Measurements from ENCODE around the gene TNPO2. TPM values are rescaled to one million over a fixed set of nuclear protein-coding genes. Genes with fewer than 3 reads are reported as not detected.

TNPO2 gene
- total RNA-seq, 4 donors from 2014 or later, result 42.8 to 71.9 (median 62.8) TPM

GRCh38 chr19:12689581-12690216 lies 34.0 kb downstream of the TNPO2 start:
- no peak overlapping the region for H3K27ac ChIP-seq (replicated peaks in 1 of 4)
- H3K27me3 ChIP-seq, result no peaks in the 10 kb centered on the region
- peaks cover 0 to 19% (median 3%) of the 10 kb centered on the region in 4 donors for H3K36me3 ChIP-seq
- no peak for TF ChIP-seq POLR2A (IDR thresholded peaks at IDR 0.05; ENCODE audit: low read depth)
- no peak for TF ChIP-seq EP300 (IDR thresholded peaks at IDR 0.05)
- TF ChIP-seq POLR2AphosphoS5 (IDR thresholded peaks at IDR 0.05), result no peak
- TF ChIP-seq CTCF (IDR thresholded peaks at IDR 0.05), result no peak
- H3K4me1 ChIP-seq, result peaks cover 0 to under 1% (median under 1%) of the 10 kb centered on the region in 4 donors
- H3K4me3 ChIP-seq, result no peak overlapping the region
- intact Hi-C loops (cut with DNase I), result loop anchor here (10.0 kb wide), 1 partner anchor 155 kb away; no protein-coding TSS in a partner anchor
- no peaks in the 10 kb centered on the region for H3K9me3 ChIP-seq
- DNase-seq (ENCODE audit: extremely low spot score), result no peak
- 72% methylated on average over 10 of the region's 26 CpGs for WGBS

GRCh38 chr19:12689012-12689411 lies 34.7 kb downstream of the TNPO2 start:
- H3K4me3 ChIP-seq, result no peak overlapping the region
- H3K27me3 ChIP-seq, result no peaks in the 10 kb centered on the region
- H3K36me3 ChIP-seq, result peaks cover 0 to 19% (median 3%) of the 10 kb centered on the region in 4 donors
- TF ChIP-seq CTCF (IDR thresholded peaks at IDR 0.05), result no peak
- TF ChIP-seq POLR2AphosphoS5 (IDR thresholded peaks at IDR 0.05), result no peak
- TF ChIP-seq POLR2A (IDR thresholded peaks at IDR 0.05; ENCODE audit: low read depth), result no peak
- no peak for TF ChIP-seq EP300 (IDR thresholded peaks at IDR 0.05)
- H3K9me3 ChIP-seq, result no peaks in the 10 kb centered on the region
- H3K4me1 ChIP-seq, result no peaks in the 10 kb centered on the region
- no peak for DNase-seq (ENCODE audit: extremely low spot score)
- intact Hi-C loops (cut with DNase I), result loop anchor here (10.0 kb wide), 1 partner anchor 156 kb away; no protein-coding TSS in a partner anchor
- WGBS, result 96% methylated on average over 12 of the region's 12 CpGs
- H3K27ac ChIP-seq (replicated peaks in 1 of 4), result no peak overlapping the region

- TF ChIP-seq POLR2A (IDR thresholded peaks at IDR 0.05; ENCODE audit: low read depth) (no peak), POLR2AphosphoS5 (IDR thresholded peaks at IDR 0.05) (no peak), CTCF (IDR thresholded peaks at IDR 0.05) (no peak), EP300 (IDR thresholded peaks at IDR 0.05) (no peak)
- Histone ChIP-seq H3K27me3 (no peaks in the 10 kb centered on the region), H3K27ac (replicated peaks in 1 of 4) (no peak within 1 kb of the TSS), H3K4me1 (no peaks in the 10 kb centered on the region), H3K4me3 (no peak within 1 kb of the TSS), H3K36me3 (peaks cover 0 to 16% (median 3%) of the 10 kb centered on the region in 4 donors), H3K9me3 (no peaks in the 10 kb centered on the region)
- intact Hi-C loops (cut with DNase I), result loop anchor here (10.0 kb wide), 1 partner anchor 157 kb away; no protein-coding TSS in a partner anchor
- no peak for DNase-seq (ENCODE audit: extremely low spot score)
- 94% methylated on average over 6 of the region's 9 CpGs for WGBS
These were observed 36.1 kb downstream of the TNPO2 start, which contains the start of gene GNG14 for GRCh38 chr19:12687496-12688196. TSS of gene GNG14 (plus strand) at chr19:12687998. CDS start at chr19:12688049, 51 bp downstream.

- no peak for TF ChIP-seq CTCF (IDR thresholded peaks at IDR 0.05)
- TF ChIP-seq POLR2AphosphoS5 (IDR thresholded peaks at IDR 0.05), result no peak
- TF ChIP-seq POLR2A (IDR thresholded peaks at IDR 0.05; ENCODE audit: low read depth), result no peak
- no peak for TF ChIP-seq EP300 (IDR thresholded peaks at IDR 0.05)
- Histone ChIP-seq H3K9me3 (no peaks in the 10 kb centered on the region), H3K4me1 (peaks cover 4 to 9% (median 7%) of the 10 kb centered on the region in 4 donors), H3K36me3 (peaks cover 0 to 16% (median 3%) of the 10 kb centered on the region in 4 donors), H3K4me3 (no peak overlapping the region), H3K27ac (replicated peaks in 1 of 4) (no peak overlapping the region), H3K27me3 (no peaks in the 10 kb centered on the region)
- DNase-seq (ENCODE audit: extremely low spot score), result no peak
- intact Hi-C loops (cut with DNase I), result loop anchor here (10.0 kb wide), 1 partner anchor 159 kb away; no protein-coding TSS in a partner anchor
- 89% methylated on average over 3 of the region's 3 CpGs for WGBS
These were observed 37.9 kb downstream of the TNPO2 start for GRCh38 chr19:12685831-12686230.

All from esophagus muscularis mucosa (tissue), 4 donors.